GM12892 (cell line): Measurements from ENCODE around the gene NANS.

Source experiments
- POLR2A ChIP-seq: IDR thresholded peaks from 2 replicates; pipeline ENCODE4 v1.6.1; 2011; ENCODE audit warnings: low read depth, low read length, control low read depth
- POLR2AphosphoS5 ChIP-seq: IDR thresholded peaks from 2 replicates; pipeline ENCODE4 v1.6.1; 2011; ENCODE audit warnings: low read depth, low read length, control low read depth

DNA sequence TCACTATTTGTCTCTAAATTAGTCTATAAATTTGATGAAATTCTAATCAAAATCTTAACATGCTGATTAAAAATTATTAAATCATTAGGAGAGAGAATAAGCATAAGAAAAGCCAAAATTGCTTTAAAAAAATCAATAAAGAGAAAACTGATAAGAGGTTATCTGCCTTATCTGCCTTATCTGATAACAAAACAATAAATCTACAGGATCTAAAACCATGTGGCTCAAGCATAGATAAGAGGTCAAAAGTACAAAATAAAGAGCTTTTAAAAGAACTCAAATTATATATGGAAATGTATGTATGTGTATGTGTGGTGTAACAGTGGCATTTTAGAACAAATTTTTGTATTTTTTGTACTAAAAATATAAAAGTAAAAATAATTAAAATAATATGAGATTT lies 43.9 kb downstream of the NANS start:
- TF ChIP-seq POLR2A = no peak
- TF ChIP-seq POLR2AphosphoS5 = no peak
